WTC11 (cell line): Measurements from ENCODE around the gene TPST2. TPM values are rescaled to one million over a fixed set of nuclear protein-coding genes. Genes with fewer than 3 reads are reported as not detected.
A peak's percentile ranks its signal among the peaks of the same experiment; 100 is the strongest.

ENCODE experiments used
- ATAC-seq: fragments of 200-7000 bp; cut with Tn5 transposase; 2 replicates; pipeline ENCODE4 v1.10.0; 2021; ENCODE audit warnings: mild to moderate bottlenecking, moderate library complexity
- CTCF ChIA-PET: fragments of 300-600 bp; sonication (Branson Sonifier 250); formaldehyde crosslinking; loops from one replicate; lab custom pipeline; 2021; ENCODE audit warnings: antibody characterized with exemption; lab: Charles Lee
- POLR2A ChIA-PET: fragments of 350-600 bp; sonication (Branson Sonifier 250); formaldehyde crosslinking; loops from one replicate; lab custom pipeline; 2021; ENCODE audit warnings: antibody characterized with exemption; lab: Charles Lee
- DNase-seq: peaks from one replicate; pipeline ENCODE4 v3.0.0; 2021; ENCODE audit warnings: low spot score
- H3K27ac Mint-ChIP-seq: 2 replicates; pipeline ENCODE4 v1.8.0; 2021; ENCODE audit warnings: mixed read lengths
- H3K27me3 Mint-ChIP-seq: 2 replicates; pipeline ENCODE4 v1.8.0; 2021; ENCODE audit warnings: low read depth, mild to moderate bottlenecking, moderate library complexity, mixed read lengths
- H3K36me3 Mint-ChIP-seq: 2 replicates; pipeline ENCODE4 v1.8.0; 2021; ENCODE audit warnings: mixed read lengths
- H3K4me1 Mint-ChIP-seq: 2 replicates; pipeline ENCODE4 v1.8.0; 2022; ENCODE audit warnings: mixed read lengths
- H3K4me3 Mint-ChIP-seq: 2 replicates; pipeline ENCODE4 v1.8.0; 2021; ENCODE audit warnings: mild to moderate bottlenecking, moderate library complexity, mixed read lengths
- H3K9me3 Mint-ChIP-seq: 2 replicates; pipeline ENCODE4 v1.8.0; 2021; ENCODE audit warnings: mixed read lengths
- ARID4B ChIP-seq: sonication (generic); formaldehyde crosslinking; IDR thresholded peaks from 2 replicates; pipeline ENCODE4 v1.8.0; 2023; ENCODE audit warnings: missing genetic modification reagents, mild to moderate bottlenecking, borderline replicate concordance
- CBFB ChIP-seq: sonication (generic); formaldehyde crosslinking; IDR thresholded peaks from 2 replicates; pipeline ENCODE4 v1.8.1; 2022; ENCODE audit warnings: mild to moderate bottlenecking, low read depth, missing genetic modification reagents
- CREM ChIP-seq: sonication (generic); formaldehyde crosslinking; IDR thresholded peaks from 2 replicates; pipeline ENCODE4 v1.8.1; 2022; ENCODE audit warnings: mild to moderate bottlenecking, missing genetic modification reagents, moderate library complexity
- FOXP1 ChIP-seq: sonication (generic); formaldehyde crosslinking; IDR thresholded peaks from 2 replicates; pipeline ENCODE4 v1.8.0; 2022; ENCODE audit warnings: missing genetic modification reagents, mild to moderate bottlenecking, moderate library complexity, borderline replicate concordance
- GRHL2 ChIP-seq: fragments of 250-450 bp; sonication (Bioruptor Pico); IDR thresholded peaks from 2 replicates; pipeline ENCODE4 v1.8.0; 2022; ENCODE audit warnings: mild to moderate bottlenecking, moderate library complexity; ENCODE audit not compliant: insufficient replicate concordance, severe bottlenecking
- HMGA2 ChIP-seq: fragments of 250-450 bp; sonication (Bioruptor Pico); IDR thresholded peaks from 2 replicates; pipeline ENCODE4 v1.4.0; 2021; ENCODE audit warnings: mild to moderate bottlenecking, moderate library complexity
- IRF2 ChIP-seq: sonication (generic); formaldehyde crosslinking; IDR thresholded peaks from 2 replicates; pipeline ENCODE4 v1.8.0; 2022; ENCODE audit warnings: low read depth, missing genetic modification reagents, borderline replicate concordance
- OVOL2 ChIP-seq: fragments of 250-450 bp; sonication (Bioruptor Pico); IDR thresholded peaks from 2 replicates; pipeline ENCODE4 v1.9.0; 2021; ENCODE audit warnings: mild to moderate bottlenecking, borderline replicate concordance
- RELA ChIP-seq: sonication (generic); formaldehyde crosslinking; IDR thresholded peaks from 2 replicates; pipeline ENCODE4 v1.8.1; 2022; ENCODE audit warnings: missing genetic modification reagents, mild to moderate bottlenecking, borderline replicate concordance
- RORB ChIP-seq: fragments of 250-450 bp; sonication (Bioruptor Pico); IDR thresholded peaks from 2 replicates; pipeline ENCODE4 v1.9.0; 2021; ENCODE audit warnings: mild to moderate bottlenecking
- SP1 ChIP-seq: sonication (generic); formaldehyde crosslinking; conservative IDR thresholded peaks from 2 replicates; pipeline ENCODE4 v1.8.1; 2022; ENCODE audit warnings: missing genetic modification reagents
- ZNF138 ChIP-seq: sonication (generic); formaldehyde crosslinking; conservative IDR thresholded peaks from 2 replicates; pipeline ENCODE4 v1.8.1; 2022; ENCODE audit warnings: mild to moderate bottlenecking, moderate library complexity, missing genetic modification reagents
- ZNF219 ChIP-seq: sonication (generic); formaldehyde crosslinking; IDR thresholded peaks from 2 replicates; pipeline ENCODE4 v1.8.0; 2023; ENCODE audit warnings: missing genetic modification reagents, mild to moderate bottlenecking, borderline replicate concordance
- ZNF317 ChIP-seq: sonication (generic); formaldehyde crosslinking; IDR thresholded peaks from 2 replicates; pipeline ENCODE4 v1.8.1; 2023; ENCODE audit warnings: low read depth, mild to moderate bottlenecking, moderate library complexity, missing genetic modification reagents, borderline replicate concordance
- ZNF396 ChIP-seq: fragments of 250-450 bp; sonication (Bioruptor Pico); IDR thresholded peaks from 2 replicates; pipeline ENCODE4 v1.8.0; 2021; ENCODE audit warnings: mild to moderate bottlenecking, moderate library complexity, borderline replicate concordance
- ZNF423 ChIP-seq: fragments of 250-450 bp; sonication (Bioruptor Pico); IDR thresholded peaks from 2 replicates; pipeline ENCODE4 v2.1.2; 2022; ENCODE audit warnings: mild to moderate bottlenecking, moderate library complexity
- total RNA-seq: library from RNA; stranded (reverse); gene quantifications from 3 replicates; pipeline ENCODE4 v1.2.3, GENCODE V29; 2021
- TF ChIP-seq, protein P1 (sequence below): sonication (generic); formaldehyde crosslinking; IDR thresholded peaks from 2 replicates; pipeline ENCODE4 v1.8.1; 2023; ENCODE audit warnings: mild to moderate bottlenecking, missing genetic modification reagents

The TPST2 gene
- total RNA-seq, 1 experiment from 2014 or later, result 84.2 TPM

GRCh38 chr22:26483043-26483438 is 106.9 kb downstream of the TPST2 start:
- Mint-ChIP-seq H3K4me3 (peak overlapping the region; percentile 89), H3K4me1 (peaks cover 45% of the 10 kb centered on the region), H3K9me3 (no peaks in the 10 kb centered on the region), H3K27ac (peak overlapping the region; percentile 94), H3K27me3 (no peaks in the 10 kb centered on the region), H3K36me3 (peaks cover 24% of the 10 kb centered on the region)
- POLR2A ChIA-PET, result interaction anchor here (0.5 to 2.2 kb wide), 13 partner anchors 11 to 192 kb away, joined by 3 to 7 read pairs (median 4); partner anchors contain the start of genes MIAT and TPST2
- DNase-seq (no peak), ATAC-seq (peak; percentile 6)
- TF ChIP-seq FOXP1, result no peak
- no peak for TF ChIP-seq ZNF317 (CRISPR knock-in tag)
- no peak for TF ChIP-seq ARID4B
- TF ChIP-seq ZNF423 (CRISPR knock-in tag), result no peak
- TF ChIP-seq GRHL2 (CRISPR knock-in tag), result no peak
- TF ChIP-seq CREM, result no peak
- no peak for TF ChIP-seq ZNF396 (CRISPR knock-in tag)
- no peak for TF ChIP-seq ZNF219 (CRISPR knock-in tag)
- TF ChIP-seq HMGA2 (CRISPR knock-in tag), result no peak
- CTCF ChIA-PET, result interaction anchor here (0.6 to 4.8 kb wide), 13 partner anchors 19 to 198 kb away, joined by 3 to 17 read pairs (median 3); partner anchors contain the start of gene TFIP11

DNA sequence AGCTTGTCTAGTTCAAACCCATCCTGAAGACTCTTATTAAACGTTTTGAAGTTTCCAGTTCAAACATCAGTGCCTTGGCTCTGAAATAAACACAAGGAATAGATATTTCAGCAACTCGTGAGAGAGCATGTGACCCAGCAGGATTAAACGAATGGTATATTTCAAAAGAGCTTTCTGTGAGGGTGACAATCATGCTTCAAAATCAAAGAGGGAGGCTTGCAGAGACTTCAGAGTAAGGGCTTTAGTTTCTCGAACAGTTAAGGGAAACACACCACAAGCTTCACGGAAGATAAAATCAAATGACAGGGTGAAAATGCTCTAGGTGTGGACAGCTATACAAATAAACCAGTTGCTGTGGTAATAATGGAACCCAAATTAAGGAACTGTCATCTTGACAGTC is 107.8 kb downstream of the TPST2 start:
- H3K4me1 Mint-ChIP-seq, result peaks cover 45% of the 10 kb centered on the region
- H3K4me3 Mint-ChIP-seq, result peak overlapping the region; percentile 89
- ChIA-PET CTCF (interaction anchor here (0.7 to 4.8 kb wide), 5 partner anchors 36 to 187 kb away, joined by 3 to 17 read pairs (median 4); no protein-coding TSS in a partner anchor), POLR2A (interaction anchor here (2.2 kb wide), 1 partner anchor 175 kb away, joined by 7 read pairs; the partner anchor contains the start of gene MIAT)
- H3K36me3 Mint-ChIP-seq, result peaks cover 26% of the 10 kb centered on the region
- ATAC-seq (no peak), DNase-seq (no peak)
- no peaks in the 10 kb centered on the region for H3K9me3 Mint-ChIP-seq
- no peaks in the 10 kb centered on the region for H3K27me3 Mint-ChIP-seq
- H3K27ac Mint-ChIP-seq, result peak overlapping the region; percentile 73; the same call in 1 of the 2 replicates
- TF ChIP-seq RELA, result no peak
- TF ChIP-seq HMGA2 (CRISPR knock-in tag), result no peak
- TF ChIP-seq OVOL2 (CRISPR knock-in tag), result no peak
- TF ChIP-seq CBFB (CRISPR knock-in tag), result no peak
- no peak for TF ChIP-seq RORB (CRISPR knock-in tag)
- no peak for TF ChIP-seq ZNF138 (CRISPR knock-in tag)
- no peak for TF ChIP-seq SP1 (CRISPR knock-in tag)
- TF ChIP-seq, protein P1, sequence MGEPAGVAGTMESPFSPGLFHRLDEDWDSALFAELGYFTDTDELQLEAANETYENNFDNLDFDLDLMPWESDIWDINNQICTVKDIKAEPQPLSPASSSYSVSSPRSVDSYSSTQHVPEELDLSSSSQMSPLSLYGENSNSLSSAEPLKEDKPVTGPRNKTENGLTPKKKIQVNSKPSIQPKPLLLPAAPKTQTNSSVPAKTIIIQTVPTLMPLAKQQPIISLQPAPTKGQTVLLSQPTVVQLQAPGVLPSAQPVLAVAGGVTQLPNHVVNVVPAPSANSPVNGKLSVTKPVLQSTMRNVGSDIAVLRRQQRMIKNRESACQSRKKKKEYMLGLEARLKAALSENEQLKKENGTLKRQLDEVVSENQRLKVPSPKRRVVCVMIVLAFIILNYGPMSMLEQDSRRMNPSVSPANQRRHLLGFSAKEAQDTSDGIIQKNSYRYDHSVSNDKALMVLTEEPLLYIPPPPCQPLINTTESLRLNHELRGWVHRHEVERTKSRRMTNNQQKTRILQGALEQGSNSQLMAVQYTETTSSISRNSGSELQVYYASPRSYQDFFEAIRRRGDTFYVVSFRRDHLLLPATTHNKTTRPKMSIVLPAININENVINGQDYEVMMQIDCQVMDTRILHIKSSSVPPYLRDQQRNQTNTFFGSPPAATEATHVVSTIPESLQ (CRISPR knock-in tag), result no peak
- no peak for TF ChIP-seq IRF2 (CRISPR knock-in tag)
